PC-3 (cell line): ENCODE measurements around the gene SOD1. TPM values are rescaled to one million over a fixed set of nuclear protein-coding genes. Genes with fewer than 3 reads are reported as not detected.
A peak's percentile ranks its signal among the peaks of the same experiment; 100 is the strongest.

Source experiments
- ATAC-seq: fragments of 200-7000 bp; cut with Tn5 transposase; 2 replicates; pipeline ENCODE4 v1.9.1; 2020; ENCODE audit warnings: mild to moderate bottlenecking, moderate library complexity
- BruUV-seq: library from RNA; stranded (reverse); fragments of 400-500 nt; replicated peaks from 2 replicates; lab custom pipeline; 2021; lab: Mats Ljungman, UMichigan
- CTCF ChIA-PET: fragments of 300-600 bp; sonication (Branson Sonifier 250); formaldehyde crosslinking; loops from one replicate; lab custom pipeline; 2022; ENCODE audit warnings: antibody characterized with exemption; lab: Charles Lee
- POLR2A ChIA-PET: fragments of 300-600 bp; sonication (Branson Sonifier 250); formaldehyde crosslinking; loops from one replicate; lab custom pipeline; 2022; ENCODE audit warnings: antibody characterized with exemption; ENCODE audit not compliant: unreplicated experiment; lab: Charles Lee
- DNase-seq: peaks from one replicate; pipeline ENCODE4 v3.0.0-alpha.2; 2015
- H2AFZ ChIP-seq: fragments of 300-600 bp; sonication (generic); 2 replicates; pipeline ENCODE4 v1.6.0; 2016; ENCODE audit warnings: antibody characterized with exemption, low read length
- H3F3A ChIP-seq: fragments of 300-600 bp; sonication (generic); one replicate; pipeline ENCODE4 v1.6.0; 2017; ENCODE audit warnings: antibody characterized with exemption, low read length, control low read depth, mild to moderate bottlenecking; ENCODE audit not compliant: unreplicated experiment
- H3K27ac ChIP-seq: fragments of 300-600 bp; sonication (generic); 2 replicates; pipeline ENCODE4 v1.5.1; 2016; ENCODE audit warnings: mild to moderate bottlenecking, low read length
- H3K27me3 ChIP-seq: fragments of 300-600 bp; sonication (generic); 2 replicates; pipeline ENCODE4 v1.6.1; 2016; ENCODE audit warnings: low read length, mixed read lengths
- H3K36me3 ChIP-seq: fragments of 300-600 bp; sonication (generic); 2 replicates; pipeline ENCODE4 v1.6.1; 2016; ENCODE audit warnings: low read depth, mixed run types, low read length, mixed read lengths
- H3K4me1 ChIP-seq: fragments of 300-600 bp; sonication (generic); 2 replicates; pipeline ENCODE4 v1.5.1; 2016; ENCODE audit warnings: low read length; ENCODE audit not compliant: insufficient read depth
- H3K4me2 ChIP-seq: fragments of 300-600 bp; sonication (generic); 2 replicates; pipeline ENCODE4 v1.6.0; 2016; ENCODE audit warnings: low read length
- H3K4me3 ChIP-seq: fragments of 300-600 bp; sonication (generic); 2 replicates; pipeline ENCODE4 v1.5.1; 2016; ENCODE audit warnings: mild to moderate bottlenecking, low read length, mixed read lengths
- H3K79me2 ChIP-seq: fragments of 300-600 bp; sonication (generic); 2 replicates; pipeline ENCODE4 v1.6.1; 2017; ENCODE audit warnings: low read length, mixed read lengths
- H3K9ac ChIP-seq: fragments of 300-600 bp; sonication (generic); 2 replicates; pipeline ENCODE4 v1.6.0; 2016; ENCODE audit warnings: mild to moderate bottlenecking, low read length
- H3K9me2 ChIP-seq: fragments of 300-600 bp; sonication (generic); replicated peaks from 2 replicates; pipeline ENCODE4 v1.6.1; 2016; ENCODE audit warnings: mixed run types, low read length, mixed read lengths
- H3K9me3 ChIP-seq: fragments of 300-600 bp; sonication (generic); 2 replicates; pipeline ENCODE4 v1.6.1; 2016; ENCODE audit warnings: low read length, mixed read lengths
- H4K20me1 ChIP-seq: fragments of 300-600 bp; sonication (generic); 2 replicates; pipeline ENCODE4 v1.6.1; 2016; ENCODE audit warnings: low read length, mixed read lengths
- CTCF ChIP-seq: fragments of 300-600 bp; sonication (generic); conservative IDR thresholded peaks from 2 replicates; pipeline ENCODE4 v1.5.1; 2017; ENCODE audit warnings: antibody characterized with exemption, low read depth, mild to moderate bottlenecking, low read length
- EZH2 ChIP-seq: fragments of 300-600 bp; sonication (generic); IDR thresholded peaks from one replicate; pipeline ENCODE4 v1.6.1; 2017; ENCODE audit warnings: antibody characterized with exemption, mild to moderate bottlenecking, low read length; ENCODE audit not compliant: unreplicated experiment
- EZH2phosphoT487 ChIP-seq: fragments of 300-600 bp; sonication (generic); IDR thresholded peaks from 2 replicates; pipeline ENCODE4 v1.6.1; 2018; ENCODE audit warnings: mild to moderate bottlenecking, antibody characterized with exemption, low read length, borderline replicate concordance
- intact Hi-C: fragments of 100-400 bp; cut with micrococcal nuclease; formaldehyde crosslinking; loops from 2 replicates; pipeline ENCODE4 v1.9.0; 2023
- total RNA-seq: library from RNA; depleted of rRNA; stranded (reverse); fragments of >200 nt; gene quantifications from 2 replicates; pipeline ENCODE4 v1.2.3, GENCODE V29; 2014

Gene SOD1
- total RNA-seq, 1 experiment from 2014 or later: 409 TPM

GRCh38 chr21:31618696-31619430 is 40.6 kb upstream of the SOD1 start:
- Histone ChIP-seq H3K4me3 (no peak overlapping the region), H3K9me3 (no peaks in the 10 kb centered on the region), H3K79me2 (no peaks in the 10 kb centered on the region), H3K9ac (no peak overlapping the region), H4K20me1 (no peaks in the 10 kb centered on the region), H3K27ac (no peak overlapping the region), H3K4me2 (no peak overlapping the region), H3K27me3 (no peaks in the 10 kb centered on the region), H3F3A (no peaks in the 10 kb centered on the region), H3K9me2 (no peaks in the 10 kb centered on the region), H3K36me3 (no peaks in the 10 kb centered on the region), H2AFZ (no peak overlapping the region), H3K4me1 (no peaks in the 10 kb centered on the region)
- intact Hi-C loops: no loop called here
- BruUV-seq: no TSS peak
- POLR2A ChIA-PET: no interaction called here
- no peak for TF ChIP-seq EZH2
- no peak for TF ChIP-seq CTCF
- no peak for TF ChIP-seq EZH2phosphoT487
- ATAC-seq (no peak), DNase-seq (no peak)
- CTCF ChIA-PET: no interaction called here

- Histone ChIP-seq H3K27ac (no peak overlapping the region), H3K9me2 (no peaks in the 10 kb centered on the region), H2AFZ (no peak overlapping the region), H3K27me3 (no peaks in the 10 kb centered on the region), H4K20me1 (no peaks in the 10 kb centered on the region), H3K4me1 (no peaks in the 10 kb centered on the region), H3K9ac (no peak overlapping the region), H3K4me3 (no peak overlapping the region), H3K36me3 (no peaks in the 10 kb centered on the region), H3F3A (no peaks in the 10 kb centered on the region), H3K4me2 (no peak overlapping the region), H3K79me2 (no peaks in the 10 kb centered on the region), H3K9me3 (no peaks in the 10 kb centered on the region)
- TF ChIP-seq EZH2: no peak
- TF ChIP-seq EZH2phosphoT487: no peak
- TF ChIP-seq CTCF: no peak
- no peak for ATAC-seq
- CTCF ChIA-PET: no interaction called here
- intact Hi-C loops: no loop called here
- POLR2A ChIA-PET: no interaction called here
- no TSS peak for BruUV-seq
- no peak for DNase-seq
These were observed 37.1 kb upstream of the SOD1 start for GRCh38 chr21:31622397-31622796.

DNA sequence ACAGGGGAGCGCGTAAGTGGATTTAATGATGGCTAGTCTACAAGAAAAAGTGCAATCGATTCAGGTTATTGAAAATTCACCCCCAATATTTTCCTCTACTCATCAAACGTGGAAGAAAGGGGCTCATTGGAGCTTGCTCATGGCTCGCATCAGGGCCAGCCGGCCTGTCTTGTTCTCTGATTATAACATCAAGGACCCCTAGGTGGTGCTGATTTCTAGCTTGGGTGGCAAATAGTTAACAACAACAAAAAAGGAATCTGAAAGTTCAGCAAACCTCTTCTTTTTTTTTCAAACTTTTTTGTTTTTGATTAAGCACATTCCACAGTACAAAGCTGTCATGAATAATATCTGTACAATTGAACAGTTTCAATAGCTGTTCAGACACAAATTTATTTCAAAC is 35.8 kb upstream of the SOD1 start:
- BruUV-seq: no TSS peak
- Histone ChIP-seq H3K27me3 (no peaks in the 10 kb centered on the region), H2AFZ (no peak overlapping the region), H3K4me1 (no peaks in the 10 kb centered on the region), H3K27ac (no peak overlapping the region), H3K9me3 (no peaks in the 10 kb centered on the region), H3K9ac (no peak overlapping the region), H3F3A (no peaks in the 10 kb centered on the region), H3K36me3 (no peaks in the 10 kb centered on the region), H3K9me2 (no peaks in the 10 kb centered on the region), H3K4me2 (no peak overlapping the region), H4K20me1 (no peaks in the 10 kb centered on the region), H3K4me3 (no peak overlapping the region), H3K79me2 (no peaks in the 10 kb centered on the region)
- CTCF ChIA-PET: no interaction called here
- TF ChIP-seq EZH2: no peak
- peak; percentile 47 for TF ChIP-seq CTCF
- TF ChIP-seq EZH2phosphoT487: no peak
- ATAC-seq (peak; percentile 59), DNase-seq (peak; percentile 26)
- intact Hi-C loops: no loop called here
- POLR2A ChIA-PET: no interaction called here
